Fibroblast of villous mesenchyme (primary cell): ENCODE measurements around the gene MAGEB1. TPM values are rescaled to one million over a fixed set of nuclear protein-coding genes. Genes with fewer than 3 reads are reported as not detected.

Experiments
- DNase-seq: peaks from one replicate; pipeline ENCODE4 v3.0.0-alpha.2; 2010; ENCODE audit warnings: low read depth
- H3K4me3 ChIP-seq: 2 replicates; pipeline ENCODE4 v1.5.1; 2011; ENCODE audit warnings: low read depth, mild to moderate bottlenecking, low read length
- total RNA-seq: library from RNA; depleted of rRNA; stranded (reverse); fragments of >200 nt; gene quantifications from 2 replicates; pipeline ENCODE4 v1.2.3, GENCODE V29; 2012
- TF ChIP-seq, protein P1 (sequence below): IDR thresholded peaks from 2 replicates; pipeline ENCODE4 v1.5.1; 2012; ENCODE audit warnings: low read depth, mild to moderate bottlenecking, low read length; ENCODE audit not compliant: insufficient read depth

Gene MAGEB1
- total RNA-seq, 1 donor, result not detected

DNA sequence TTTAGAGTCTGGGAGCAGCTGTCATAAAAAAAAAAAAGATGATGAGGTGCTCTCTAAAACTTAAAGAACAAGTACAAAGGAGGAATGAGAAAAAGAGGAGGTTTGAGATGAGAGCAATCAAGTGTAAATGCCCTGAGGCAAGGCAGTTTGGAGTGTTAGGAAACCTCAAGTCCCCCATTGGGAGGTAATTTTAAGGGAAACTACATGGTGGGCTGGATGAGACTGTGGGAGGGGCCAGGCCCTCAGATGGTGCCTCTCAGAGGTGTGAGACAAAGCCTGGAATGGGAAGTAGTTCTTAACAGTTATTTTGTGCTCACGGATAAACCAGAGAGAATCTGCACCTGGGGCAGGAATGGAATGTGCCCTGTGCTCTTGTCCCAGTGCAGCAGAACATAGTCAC is 18.4 kb upstream of the MAGEB1 start:
- TF ChIP-seq, protein P1, sequence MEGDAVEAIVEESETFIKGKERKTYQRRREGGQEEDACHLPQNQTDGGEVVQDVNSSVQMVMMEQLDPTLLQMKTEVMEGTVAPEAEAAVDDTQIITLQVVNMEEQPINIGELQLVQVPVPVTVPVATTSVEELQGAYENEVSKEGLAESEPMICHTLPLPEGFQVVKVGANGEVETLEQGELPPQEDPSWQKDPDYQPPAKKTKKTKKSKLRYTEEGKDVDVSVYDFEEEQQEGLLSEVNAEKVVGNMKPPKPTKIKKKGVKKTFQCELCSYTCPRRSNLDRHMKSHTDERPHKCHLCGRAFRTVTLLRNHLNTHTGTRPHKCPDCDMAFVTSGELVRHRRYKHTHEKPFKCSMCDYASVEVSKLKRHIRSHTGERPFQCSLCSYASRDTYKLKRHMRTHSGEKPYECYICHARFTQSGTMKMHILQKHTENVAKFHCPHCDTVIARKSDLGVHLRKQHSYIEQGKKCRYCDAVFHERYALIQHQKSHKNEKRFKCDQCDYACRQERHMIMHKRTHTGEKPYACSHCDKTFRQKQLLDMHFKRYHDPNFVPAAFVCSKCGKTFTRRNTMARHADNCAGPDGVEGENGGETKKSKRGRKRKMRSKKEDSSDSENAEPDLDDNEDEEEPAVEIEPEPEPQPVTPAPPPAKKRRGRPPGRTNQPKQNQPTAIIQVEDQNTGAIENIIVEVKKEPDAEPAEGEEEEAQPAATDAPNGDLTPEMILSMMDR, result no peak
- no peak for DNase-seq
- H3K4me3 ChIP-seq, result no peak overlapping the region

DNA sequence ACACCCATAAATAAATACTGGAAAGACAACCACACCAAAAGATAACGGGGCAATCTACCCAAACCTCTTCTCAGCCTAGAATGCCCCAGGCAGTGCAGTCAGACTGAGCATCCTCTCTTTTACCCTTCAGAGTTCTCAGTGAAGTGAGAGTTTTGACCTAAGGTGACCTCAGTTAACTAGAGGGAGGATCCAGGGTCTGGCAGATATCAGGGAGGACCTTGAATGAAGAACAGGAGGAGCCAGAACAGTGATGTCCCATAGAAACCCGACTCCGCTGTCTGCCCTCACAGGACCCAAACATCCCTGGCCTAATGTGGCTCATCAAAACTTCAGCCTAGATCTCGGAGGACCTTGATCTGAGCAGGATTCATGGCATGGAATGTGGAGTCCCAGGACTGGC is 16.6 kb upstream of the MAGEB1 start, which contains the start of gene MAGEB3:
TSS of gene MAGEB3 (plus strand) at position 263 of the 400 bp plus-strand sequence. CDS start 5,268 bp downstream, outside the sequence.
- H3K4me3 ChIP-seq, result no peak within 1 kb of the TSS
- TF ChIP-seq, protein P1, result no peak
- no peak for DNase-seq

DNA sequence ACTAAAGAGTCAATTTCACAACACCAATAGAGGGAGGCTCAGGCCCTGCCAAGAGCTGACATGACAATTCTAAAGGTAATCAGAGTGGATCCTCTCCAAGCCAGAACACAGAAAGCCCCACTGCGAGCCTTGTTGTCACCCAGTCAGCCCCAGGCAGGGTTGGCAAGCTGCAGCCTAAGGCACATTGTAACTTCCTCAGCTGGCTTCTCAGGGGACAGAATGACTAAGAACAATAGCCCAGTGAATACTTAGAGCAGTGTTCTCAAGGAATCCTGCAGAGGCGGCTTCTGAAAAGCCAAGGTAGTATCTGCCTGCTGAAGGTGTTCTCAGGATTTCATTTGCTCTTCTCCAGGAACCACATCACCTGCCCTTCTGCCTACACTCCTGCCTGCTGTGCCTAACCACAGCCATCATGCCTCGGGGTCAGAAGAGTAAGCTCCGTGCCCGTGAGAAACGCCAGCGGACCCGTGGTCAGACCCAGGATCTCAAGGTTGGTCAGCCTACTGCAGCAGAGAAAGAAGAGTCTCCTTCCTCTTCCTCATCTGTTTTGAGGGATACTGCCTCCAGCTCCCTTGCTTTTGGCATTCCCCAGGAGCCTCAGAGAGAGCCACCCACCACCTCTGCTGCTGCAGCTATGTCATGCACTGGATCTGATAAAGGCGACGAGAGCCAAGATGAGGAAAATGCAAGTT is 5.1 kb upstream of the MAGEB1 start, which contains the start of gene MAGEB4:
TSS of gene MAGEB4 (plus strand) at position 277 of the 692 bp plus-strand sequence. CDS start at position 413, 136 bp downstream.
- no peak for DNase-seq
- TF ChIP-seq, protein P1, result no peak
- H3K4me3 ChIP-seq, result no peak within 1 kb of the TSS

DNA sequence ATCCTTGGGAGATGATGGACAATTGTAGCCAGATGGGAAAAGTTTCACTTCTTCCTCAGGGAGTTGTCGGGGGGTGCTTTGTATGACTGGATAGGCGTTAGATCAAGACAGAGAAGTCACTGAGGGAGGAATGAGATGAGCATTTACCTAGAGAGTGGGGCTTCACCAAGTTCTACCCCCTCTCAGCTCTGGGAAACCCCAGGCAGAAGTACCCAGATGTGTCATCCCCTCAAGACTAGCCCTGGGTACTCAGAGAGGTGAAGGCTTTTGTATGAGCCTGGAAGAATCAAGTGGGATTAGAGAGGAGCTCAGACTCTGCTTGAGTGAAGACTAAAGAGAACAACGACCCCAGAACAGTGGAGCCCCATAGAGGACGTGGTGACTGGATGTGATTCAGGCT is 1.9 kb downstream of the MAGEB1 start:
- DNase-seq, result no peak
- TF ChIP-seq, protein P1, result no peak
- H3K4me3 ChIP-seq, result no peak overlapping the region

DNA sequence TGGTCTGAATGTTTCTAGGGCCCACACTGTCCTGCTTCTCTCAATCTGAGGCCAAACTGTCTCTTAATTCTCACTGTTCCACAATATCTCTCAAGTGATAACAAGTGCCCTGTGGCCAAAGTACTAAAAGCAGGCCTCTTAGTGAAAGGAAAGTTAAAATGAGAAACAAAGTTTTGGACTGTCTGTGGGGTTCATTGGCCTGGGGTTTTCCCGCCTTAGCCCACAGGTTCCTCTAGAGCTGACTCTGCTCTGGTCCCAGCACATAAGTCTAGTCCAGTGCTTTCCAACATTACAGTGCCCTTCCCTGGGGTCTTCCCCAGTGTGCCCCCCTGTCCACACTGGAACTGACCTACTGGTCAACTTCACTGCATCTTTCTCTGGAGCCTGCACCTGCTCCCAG is 6.3 kb downstream of the MAGEB1 start:
- no peak overlapping the region for H3K4me3 ChIP-seq
- TF ChIP-seq, protein P1, result no peak
- DNase-seq, result no peak

DNA sequence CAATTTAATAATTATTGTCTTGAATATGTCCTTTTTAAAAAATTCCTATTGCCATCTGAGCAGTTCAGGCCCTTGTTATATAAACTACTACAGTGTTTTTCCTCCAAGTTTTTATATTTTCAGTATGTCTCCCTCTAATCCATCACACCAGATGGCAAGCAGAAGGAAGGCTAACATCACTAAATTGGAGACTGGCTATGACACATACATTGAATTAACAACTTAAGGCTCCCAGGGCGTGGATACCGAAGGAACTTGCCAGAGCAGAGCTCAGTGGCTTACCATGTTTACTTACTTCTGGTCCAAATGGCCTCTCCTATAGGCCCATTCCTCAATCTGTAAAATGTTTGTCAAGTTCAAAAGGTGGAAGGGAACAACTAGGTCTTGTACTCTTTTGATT is 13.0 kb downstream of the MAGEB1 start:
- TF ChIP-seq, protein P1, result no peak
- DNase-seq, result no peak
- no peak overlapping the region for H3K4me3 ChIP-seq
